ENCODE data around the gene ARHGEF16.

ARHGEF16 gene

GRCh38 chr1:3515774-3516480 lies 61.5 kb downstream of the ARHGEF16 start:
- Histone ChIP-seq H3K4me1 (ENCODE audit: insufficient read depth, low read length) (no peaks in the 10 kb centered on the region), H3K36me3 (ENCODE audit: insufficient read depth, low read length) (no peaks in the 10 kb centered on the region), H3K9ac (ENCODE audit: low read depth, low read length) (no peak overlapping the region)

GRCh38 chr1:3516481-3516869 lies 62.0 kb downstream of the ARHGEF16 start:
- H3K9ac ChIP-seq (ENCODE audit: low read depth, low read length), result no peak overlapping the region
- H3K9me3 ChIP-seq (ENCODE audit: control insufficient read depth, insufficient read depth, low read length), result no peaks in the 10 kb centered on the region
- H3K36me3 ChIP-seq (ENCODE audit: insufficient read depth, low read length), result no peaks in the 10 kb centered on the region
- no peaks in the 10 kb centered on the region for H3K4me1 ChIP-seq (ENCODE audit: insufficient read depth, low read length)

More at GRCh38 chr1:3515774-3516480, 61.5 kb downstream of the ARHGEF16 start:
- H3K9me3 ChIP-seq (ENCODE audit: control insufficient read depth, insufficient read depth, low read length), result no peaks in the 10 kb centered on the region

GRCh38 chr1:3516911-3517675 lies 62.6 kb downstream of the ARHGEF16 start:
- H3K9ac ChIP-seq (ENCODE audit: low read depth, low read length), result no peak overlapping the region
- no peaks in the 10 kb centered on the region for H3K4me1 ChIP-seq (ENCODE audit: insufficient read depth, low read length)
- H3K36me3 ChIP-seq (ENCODE audit: insufficient read depth, low read length), result no peaks in the 10 kb centered on the region
- no peaks in the 10 kb centered on the region for H3K9me3 ChIP-seq (ENCODE audit: control insufficient read depth, insufficient read depth, low read length)

- Histone ChIP-seq H3K9ac (ENCODE audit: low read depth, low read length) (no peak overlapping the region), H3K9me3 (ENCODE audit: control insufficient read depth, insufficient read depth, low read length) (no peaks in the 10 kb centered on the region), H3K4me1 (ENCODE audit: insufficient read depth, low read length) (no peaks in the 10 kb centered on the region; the same call in 1 of the 2 replicates), H3K36me3 (ENCODE audit: insufficient read depth, low read length) (no peaks in the 10 kb centered on the region)
These were observed 63.8 kb downstream of the ARHGEF16 start for GRCh38 chr1:3518256-3518655.

GRCh38 chr1:3518756-3519155 lies 64.3 kb downstream of the ARHGEF16 start:
- H3K4me1 ChIP-seq (ENCODE audit: insufficient read depth, low read length), result no peaks in the 10 kb centered on the region; the same call in 1 of the 2 replicates
- no peaks in the 10 kb centered on the region for H3K36me3 ChIP-seq (ENCODE audit: insufficient read depth, low read length)
- no peak overlapping the region for H3K9ac ChIP-seq (ENCODE audit: low read depth, low read length)
- H3K9me3 ChIP-seq (ENCODE audit: control insufficient read depth, insufficient read depth, low read length), result no peaks in the 10 kb centered on the region

- H3K9ac ChIP-seq (ENCODE audit: low read depth, low read length), result no peak overlapping the region
- no peaks in the 10 kb centered on the region for H3K36me3 ChIP-seq (ENCODE audit: insufficient read depth, low read length)
- H3K4me1 ChIP-seq (ENCODE audit: insufficient read depth, low read length), result no peaks in the 10 kb centered on the region; the same call in 1 of the 2 replicates
- no peaks in the 10 kb centered on the region for H3K9me3 ChIP-seq (ENCODE audit: control insufficient read depth, insufficient read depth, low read length)
These were observed 64.9 kb downstream of the ARHGEF16 start for GRCh38 chr1:3519301-3519885.

- no peak overlapping the region for H3K9ac ChIP-seq (ENCODE audit: low read depth, low read length)
- H3K9me3 ChIP-seq (ENCODE audit: control insufficient read depth, insufficient read depth, low read length), result no peaks in the 10 kb centered on the region
- H3K4me1 ChIP-seq (ENCODE audit: insufficient read depth, low read length), result no peaks in the 10 kb centered on the region; the same call in 1 of the 2 replicates
- no peaks in the 10 kb centered on the region for H3K36me3 ChIP-seq (ENCODE audit: insufficient read depth, low read length)
These were observed 66.2 kb downstream of the ARHGEF16 start for GRCh38 chr1:3520419-3521378.

- Histone ChIP-seq H3K9me3 (ENCODE audit: control insufficient read depth, insufficient read depth, low read length) (no peaks in the 10 kb centered on the region), H3K4me1 (ENCODE audit: insufficient read depth, low read length) (no peaks in the 10 kb centered on the region; the same call in 1 of the 2 replicates), H3K36me3 (ENCODE audit: insufficient read depth, low read length) (no peaks in the 10 kb centered on the region), H3K9ac (ENCODE audit: low read depth, low read length) (no peak overlapping the region)
These were observed 67.0 kb downstream of the ARHGEF16 start for GRCh38 chr1:3521426-3521825.

GRCh38 chr1:3522112-3522511 lies 67.6 kb downstream of the ARHGEF16 start:
- no peak overlapping the region for H3K9ac ChIP-seq (ENCODE audit: low read depth, low read length)
- H3K4me1 ChIP-seq (ENCODE audit: insufficient read depth, low read length), result no peaks in the 10 kb centered on the region; the same call in 1 of the 2 replicates
- no peaks in the 10 kb centered on the region for H3K36me3 ChIP-seq (ENCODE audit: insufficient read depth, low read length)
- H3K9me3 ChIP-seq (ENCODE audit: control insufficient read depth, insufficient read depth, low read length), result no peaks in the 10 kb centered on the region

GRCh38 chr1:3522564-3523265 lies 68.2 kb downstream of the ARHGEF16 start:
- H3K9ac ChIP-seq (ENCODE audit: low read depth, low read length), result no peak overlapping the region
- no peaks in the 10 kb centered on the region; the same call in 1 of the 2 replicates for H3K4me1 ChIP-seq (ENCODE audit: insufficient read depth, low read length)
- H3K9me3 ChIP-seq (ENCODE audit: control insufficient read depth, insufficient read depth, low read length), result no peaks in the 10 kb centered on the region
- H3K36me3 ChIP-seq (ENCODE audit: insufficient read depth, low read length), result no peaks in the 10 kb centered on the region

- Histone ChIP-seq H3K9ac (ENCODE audit: low read depth, low read length) (no peak overlapping the region), H3K9me3 (ENCODE audit: control insufficient read depth, insufficient read depth, low read length) (no peaks in the 10 kb centered on the region), H3K36me3 (ENCODE audit: insufficient read depth, low read length) (no peaks in the 10 kb centered on the region), H3K4me1 (ENCODE audit: insufficient read depth, low read length) (no peaks in the 10 kb centered on the region; the same call in 1 of the 2 replicates)
These were observed 69.5 kb downstream of the ARHGEF16 start for GRCh38 chr1:3523980-3524379.

- Histone ChIP-seq H3K36me3 (ENCODE audit: insufficient read depth, low read length) (no peaks in the 10 kb centered on the region), H3K9me3 (ENCODE audit: control insufficient read depth, insufficient read depth, low read length) (no peaks in the 10 kb centered on the region), H3K9ac (ENCODE audit: low read depth, low read length) (no peak overlapping the region), H3K4me1 (ENCODE audit: insufficient read depth, low read length) (no peaks in the 10 kb centered on the region; the same call in 1 of the 2 replicates)
These were observed 70.2 kb downstream of the ARHGEF16 start for GRCh38 chr1:3524556-3525203.
